ENCODE results near the gene RALGAPA2. TPM values are rescaled to one million over a fixed set of nuclear protein-coding genes. Genes with fewer than 3 reads are reported as not detected.

RALGAPA2 gene
- total and polyA plus RNA-seq, 2 of the 13 experiments (the other 11 are each of a cell fraction or from before 2014, with no cell fraction given), result 13.8 to 17.7 TPM

- TF ChIP-seq ZNF563 (CRISPR knock-in tag; IDR thresholded peaks at IDR 0.05) (no peak), ZNF740 (CRISPR knock-in tag; IDR thresholded peaks at IDR 0.05) (no peak), RERE (CRISPR knock-in tag; IDR thresholded peaks at IDR 0.05; ENCODE audit: low read depth) (no peak), PBX2 (CRISPR knock-in tag; IDR thresholded peaks at IDR 0.05) (no peak), PHF20 (CRISPR knock-in tag; IDR thresholded peaks at IDR 0.05) (no peak), ZNF12 (CRISPR knock-in tag; IDR thresholded peaks at IDR 0.05) (peak; percentile 98), SMAD3 (CRISPR knock-in tag; IDR thresholded peaks at IDR 0.05) (no peak), MAFG (CRISPR knock-in tag; IDR thresholded peaks at IDR 0.05) (no peak), FOSL2 (CRISPR knock-in tag; IDR thresholded peaks at IDR 0.05) (peak; percentile 90), PLRG1 (conservative IDR thresholded peaks at IDR 0.05) (no peak), SMC3 (IDR thresholded peaks at IDR 0.05; ENCODE audit: low read length) (no peak), BATF2 (CRISPR knock-in tag; IDR thresholded peaks at IDR 0.05) (no peak), ELF3 (CRISPR knock-in tag; IDR thresholded peaks at IDR 0.05) (peak; percentile 75), PRDM15 (CRISPR knock-in tag; IDR thresholded peaks at IDR 0.05) (no peak), DNMT1 (CRISPR knock-in tag; IDR thresholded peaks at IDR 0.05) (no peak), RELA (CRISPR knock-in tag; IDR thresholded peaks at IDR 0.05) (no peak), ZNF326 (CRISPR knock-in tag; IDR thresholded peaks at IDR 0.05; ENCODE audit: borderline replicate concordance) (no peak), FLYWCH1 (CRISPR knock-in tag; IDR thresholded peaks at IDR 0.05) (no peak), KDM4B (CRISPR knock-in tag; IDR thresholded peaks at IDR 0.05) (no peak), ZNF335 (CRISPR knock-in tag; IDR thresholded peaks at IDR 0.05) (no peak), ZNF260 (CRISPR knock-in tag; IDR thresholded peaks at IDR 0.05; ENCODE audit: borderline replicate concordance, low read depth) (no peak), SSRP1 (CRISPR knock-in tag; IDR thresholded peaks at IDR 0.05) (0 out of 2 replicates have a peak, but pooled peaks have one; percentile 36)
These were observed 17.1 kb downstream of the RALGAPA2 start (continued) for GRCh38 chr20:20695250-20695816.

Data from HepG2 (cell line).